ENCODE results near the gene BRI3.
A peak's percentile ranks its signal among the peaks of the same experiment; 100 is the strongest.

Gene BRI3

GRCh38 chr7:98252425-98253054 lies 28.9 kb upstream of the BRI3 start:
- DNase-seq (ENCODE audit: low read depth in 2 of 2): no peak

GRCh38 chr7:98254516-98254915 lies 27.0 kb upstream of the BRI3 start:
- no peak for DNase-seq (ENCODE audit: low read depth in 2 of 2)

GRCh38 chr7:98254951-98255610 lies 26.4 kb upstream of the BRI3 start:
- no peak for DNase-seq (ENCODE audit: low read depth in 2 of 2)

- no peak for DNase-seq (ENCODE audit: low read depth in 2 of 2)
Observed at GRCh38 chr7:98256431-98256830, 25.1 kb upstream of the BRI3 start.

GRCh38 chr7:98257701-98258100 lies 23.8 kb upstream of the BRI3 start:
- no peak for DNase-seq (ENCODE audit: low read depth in 2 of 2)

- DNase-seq (ENCODE audit: low read depth in 2 of 2): no peak
Observed at GRCh38 chr7:98265841-98266271, 15.6 kb upstream of the BRI3 start.

GRCh38 chr7:98266840-98267239 lies 14.6 kb upstream of the BRI3 start:
- DNase-seq (ENCODE audit: low read depth in 2 of 2): no peak

- no peak for DNase-seq (ENCODE audit: low read depth in 2 of 2)
Observed at GRCh38 chr7:98267303-98267702, 14.2 kb upstream of the BRI3 start.

GRCh38 chr7:98276241-98276761 lies 5.2 kb upstream of the BRI3 start:
- no peak for DNase-seq (ENCODE audit: low read depth in 2 of 2)

- no peak for DNase-seq (ENCODE audit: low read depth in 2 of 2)
Observed at GRCh38 chr7:98278408-98278807, 3.1 kb upstream of the BRI3 start.

GRCh38 chr7:98278936-98279335 lies 2.5 kb upstream of the BRI3 start:
- DNase-seq (ENCODE audit: low read depth in 2 of 2): no peak

GRCh38 chr7:98280296-98280695 lies 1.2 kb upstream of the BRI3 start:
- DNase-seq (ENCODE audit: low read depth in 2 of 2): no peak

- peak in 1 of 2 experiments; percentile 16 for DNase-seq (ENCODE audit: low read depth in 2 of 2)
Observed at GRCh38 chr7:98281757-98282606, 496 bp downstream of the BRI3 start.

- no peak for DNase-seq (ENCODE audit: low read depth in 2 of 2)
Observed at GRCh38 chr7:98282703-98283102, 1.2 kb downstream of the BRI3 start.

- DNase-seq (ENCODE audit: low read depth in 2 of 2): no peak
Observed at GRCh38 chr7:98283127-98283886, 1.8 kb downstream of the BRI3 start.

GRCh38 chr7:98283887-98284222 lies 2.4 kb downstream of the BRI3 start:
- DNase-seq (ENCODE audit: low read depth in 2 of 2): no peak

- no peak for DNase-seq (ENCODE audit: low read depth in 2 of 2)
Observed at GRCh38 chr7:98284335-98285036, 3.0 kb downstream of the BRI3 start.

- no peak for DNase-seq (ENCODE audit: low read depth in 2 of 2)
Observed at GRCh38 chr7:98285157-98286092, 3.9 kb downstream of the BRI3 start.

- DNase-seq (ENCODE audit: low read depth in 2 of 2): no peak
Observed at GRCh38 chr7:98286093-98286539, 4.6 kb downstream of the BRI3 start.

Data from stimulated activated CD4-positive, alpha-beta T cell treated with anti-CD3 and anti-CD28 coated beads, Interleukin-12 subunit alpha, Interleukin-12 subunit beta, amount 100 ng/mL, for 24 hours (primary cell).